Sigmoid colon (tissue), 7 donors: ENCODE measurements around the gene ZNF850. TPM values are rescaled to one million over a fixed set of nuclear protein-coding genes. Genes with fewer than 3 reads are reported as not detected.

Source experiments
- DNase-seq: peaks from one replicate; pipeline ENCODE4 v3.0.0-alpha.2; 2019
- H3K27ac ChIP-seq, 4 donors: fragments of 200-600 bp; sonication (generic); one replicate each; pipeline ENCODE4 v1.5.1; 2016 to 2019; ENCODE audit warnings: mild to moderate bottlenecking in 1 of 4
- H3K27me3 ChIP-seq, 3 donors: fragments of 200-600 bp; sonication (generic); one replicate each; pipeline ENCODE4 v1.5.1; 2019; ENCODE audit warnings: mild to moderate bottlenecking in 1 of 3
- H3K36me3 ChIP-seq, 4 donors: fragments of 200-600 bp; sonication (generic); one replicate each; pipeline ENCODE4 v1.5.1; 2016 to 2019
- H3K4me1 ChIP-seq, 4 donors: fragments of 200-600 bp; sonication (generic); one replicate each; pipeline ENCODE4 v1.5.1; 2017 to 2019
- H3K4me3 ChIP-seq, 4 donors: fragments of 200-600 bp; sonication (generic); one replicate each; pipeline ENCODE4 v1.5.1; 2017 to 2019; ENCODE audit warnings: mild to moderate bottlenecking in 2 of 4, moderate library complexity in 1 of 4
- H3K9me3 ChIP-seq, 4 donors: fragments of 200-600 bp in 3 of 4; sonication (generic) in 3 of 4; one replicate each; pipeline versions ENCODE4 v1.5.1 to v1.6.1; 2013 to 2019
- CTCF ChIP-seq, 4 experiments: fragments of 450-650 bp in 3 of 4; fragments of 200-600 bp in 1 of 4; IDR thresholded peaks; one replicate each; pipeline ENCODE4 v1.5.1; 2016 to 2019; ENCODE audit warnings: antibody characterized with exemption in 4 of 4, mild to moderate bottlenecking in 3 of 4, moderate library complexity in 2 of 4
- EP300 ChIP-seq, 4 donors: sonication (generic); formaldehyde crosslinking; IDR thresholded peaks; one replicate each; pipeline ENCODE4 v1.6.1; 2017; ENCODE audit warnings: antibody characterized with exemption in 4 of 4
- POLR2A ChIP-seq, 2 donors: fragments of 450-650 bp; IDR thresholded peaks; one replicate each; pipeline ENCODE4 v1.6.1; 2016; ENCODE audit warnings: antibody characterized with exemption in 2 of 2, mild to moderate bottlenecking in 2 of 2, moderate library complexity in 2 of 2
- POLR2AphosphoS5 ChIP-seq, 4 donors: sonication (generic); formaldehyde crosslinking; IDR thresholded peaks; one replicate each; pipeline ENCODE4 v1.6.1; 2017; ENCODE audit warnings: antibody characterized with exemption in 4 of 4
- WGBS, 2 donors: extraction: QIAGEN DNeasy Blood & Tissue Kit; methylation state at CpG; one replicate each; pipeline ENCODE4 v1.1.7; 2013; 5-methylcytosine and 5-hydroxymethylcytosine counted together
- intact Hi-C: fragments of 100-400 bp; cut with DNase I; formaldehyde crosslinking; loops from one replicate; pipeline ENCODE4 v1.15.1; 2023
- polyA plus RNA-seq, 3 donors: library from polyadenylated mRNA; stranded (reverse); fragments of 200-250 nt; gene quantifications; one replicate each; pipeline ENCODE4 v1.2.3, GENCODE V29; 2013
- total RNA-seq, 4 donors: library from RNA; depleted of rRNA; stranded (reverse); fragments of >200 nt; gene quantifications; one replicate each; pipeline ENCODE4 v1.1.0, GENCODE V29; 2016
- donor health status: healthy with polysubstance abuse.
- donor health status: Bipolar disorder and iron deficiency.
- donor health status: healthy.

ZNF850 gene
- total and polyA plus RNA-seq, 7 donors: 0.23 to 4.6 (median 2.2) TPM

- TF ChIP-seq CTCF (IDR thresholded peaks at IDR 0.05) (no peak), EP300 (IDR thresholded peaks at IDR 0.05) (no peak), POLR2AphosphoS5 (IDR thresholded peaks at IDR 0.05) (no peak)
- 80 to 85% methylated on average over 2 of the region's 2 CpGs for WGBS, 2 donors
- DNase-seq: no peak
- intact Hi-C loops: no loop called here
- Histone ChIP-seq H3K27me3 (no peaks in the 10 kb centered on the region), H3K4me3 (no peak overlapping the region), H3K27ac (no peak overlapping the region), H3K36me3 (peaks cover 0 to 35% (median 18%) of the 10 kb centered on the region in 4 donors), H3K4me1 (no peaks in the 10 kb centered on the region), H3K9me3 (peaks cover 18 to 73% (median 56%) of the 10 kb centered on the region in 4 donors)
Observed at GRCh38 chr19:36707134-36707533, 65.5 kb downstream of the ZNF850 start.

- peaks cover 0 to 12% (median 2%) of the 10 kb centered on the region in 4 donors for H3K9me3 ChIP-seq
- H3K4me3 ChIP-seq: peak overlapping the region; percentile 64 to 83 (median 78)
- peak overlapping the region; percentile 71 to 77 (median 76) for H3K27ac ChIP-seq
- no peaks in the 10 kb centered on the region for H3K27me3 ChIP-seq
- H3K36me3 ChIP-seq: peaks cover 7 to 38% (median 25%) of the 10 kb centered on the region in 4 donors
- no peak for DNase-seq
- peaks cover 0 to 22% (median 17%) of the 10 kb centered on the region in 4 donors for H3K4me1 ChIP-seq
- intact Hi-C loops: loop anchor here (5.0 kb wide), 1 partner anchor 161 kb away; the partner anchor contains the start of gene ZNF260
- WGBS, 2 donors: 6 to 8% methylated on average over 9 of the region's 9 CpGs
- no peak for TF ChIP-seq CTCF (IDR thresholded peaks at IDR 0.05)
Observed at GRCh38 chr19:36688058-36688457, 84.5 kb downstream of the ZNF850 start.

- Histone ChIP-seq H3K36me3 (peaks cover under 1 to 32% (median 19%) of the 10 kb centered on the region in 4 donors), H3K9me3 (peaks cover 0 to 9% (median 2%) of the 10 kb centered on the region in 4 donors), H3K27me3 (no peaks in the 10 kb centered on the region), H3K27ac (peak within 1 kb of the TSS; percentile 71 to 77 (median 76)), H3K4me1 (peaks cover 0 to 22% (median 17%) of the 10 kb centered on the region in 4 donors), H3K4me3 (peak within 1 kb of the TSS; percentile 64 to 83 (median 78))
- DNase-seq: peak; percentile 98
- whole genome bisulfite sequencing, 2 donors: 0 to 1% methylated on average over 69 of the region's 69 CpGs
- intact Hi-C loops: loop anchor here (1.0 to 5.0 kb wide), 3 partner anchors 21 to 162 kb away; partner anchors contain the start of genes ZNF260 and ZNF461
- TF ChIP-seq POLR2A (IDR thresholded peaks at IDR 0.05): peak; percentile 39 to 53
- peak; percentile 80 to 92 (median 88) for TF ChIP-seq POLR2AphosphoS5 (IDR thresholded peaks at IDR 0.05)
- peak in 1 of 4 donors; percentile 27 for TF ChIP-seq EP300 (IDR thresholded peaks at IDR 0.05)
- no peak for TF ChIP-seq CTCF (IDR thresholded peaks at IDR 0.05)
Observed at GRCh38 chr19:36687214-36688056, 85.2 kb downstream of the ZNF850 start, which contains the start of gene ZNF567. ZNF567 (plus strand) TSS chr19:36687612; CDS start chr19:36694868, 7,256 bp downstream.

GRCh38 chr19:36686365-36687213 is 86.0 kb downstream of the ZNF850 start:
- peak overlapping the region; percentile 64 to 83 (median 78) for H3K4me3 ChIP-seq
- H3K27me3 ChIP-seq: no peaks in the 10 kb centered on the region
- peaks cover 0 to 22% (median 17%) of the 10 kb centered on the region in 4 donors for H3K4me1 ChIP-seq
- peaks cover 0 to 5% (median 2%) of the 10 kb centered on the region in 4 donors for H3K9me3 ChIP-seq
- no peak for DNase-seq
- peak overlapping the region; percentile 71 to 77 (median 76) for H3K27ac ChIP-seq
- 12 to 16% methylated on average over 20 of the region's 20 CpGs for WGBS, 2 donors
- intact Hi-C loops: loop anchor here (1.0 to 5.0 kb wide), 3 partner anchors 20 to 163 kb away; partner anchors contain the start of genes ZNF260 and ZNF461
- peaks cover 0 to 24% (median 12%) of the 10 kb centered on the region in 4 donors for H3K36me3 ChIP-seq
- TF ChIP-seq POLR2AphosphoS5 (IDR thresholded peaks at IDR 0.05) (no peak), CTCF (IDR thresholded peaks at IDR 0.05) (no peak), POLR2A (IDR thresholded peaks at IDR 0.05) (no peak), EP300 (IDR thresholded peaks at IDR 0.05) (no peak)
